Measurements from ENCODE around the gene FAM181A.

FAM181A gene

GRCh38 chr14:93903342-93904184 is 23.6 kb upstream of the FAM181A start:
- DNase-seq (ENCODE audit: low read depth), result no peak

GRCh38 chr14:93905623-93906022 is 21.5 kb upstream of the FAM181A start:
- DNase-seq (ENCODE audit: low read depth), result no peak

GRCh38 chr14:93906341-93907329 is 20.5 kb upstream of the FAM181A start:
- peak; percentile 11 for DNase-seq (ENCODE audit: low read depth)

GRCh38 chr14:93909429-93910128 is 17.6 kb upstream of the FAM181A start:
- DNase-seq (ENCODE audit: low read depth), result no peak

- DNase-seq (ENCODE audit: low read depth), result no peak
These were observed 15.0 kb upstream of the FAM181A start for GRCh38 chr14:93911975-93912615.

- DNase-seq (ENCODE audit: low read depth), result no peak
These were observed 14.4 kb upstream of the FAM181A start for GRCh38 chr14:93912782-93913181.

- no peak for DNase-seq (ENCODE audit: low read depth)
These were observed 12.9 kb upstream of the FAM181A start for GRCh38 chr14:93914278-93914677.

GRCh38 chr14:93915070-93915705 is 12.0 kb upstream of the FAM181A start:
- DNase-seq (ENCODE audit: low read depth), result no peak

- DNase-seq (ENCODE audit: low read depth), result no peak
These were observed 11.3 kb upstream of the FAM181A start for GRCh38 chr14:93915800-93916199.

- no peak for DNase-seq (ENCODE audit: low read depth)
These were observed 10.6 kb upstream of the FAM181A start for GRCh38 chr14:93916498-93916897.

- no peak for DNase-seq (ENCODE audit: low read depth)
These were observed 10.0 kb upstream of the FAM181A start for GRCh38 chr14:93917141-93917540.

- DNase-seq (ENCODE audit: low read depth), result no peak
These were observed 5.9 kb upstream of the FAM181A start for GRCh38 chr14:93921001-93921806.

- no peak for DNase-seq (ENCODE audit: low read depth)
These were observed 3.5 kb upstream of the FAM181A start for GRCh38 chr14:93923626-93924025.

GRCh38 chr14:93924592-93925355 is 2.4 kb upstream of the FAM181A start:
- DNase-seq (ENCODE audit: low read depth), result no peak

GRCh38 chr14:93925374-93925895 is 1.7 kb upstream of the FAM181A start:
- no peak for DNase-seq (ENCODE audit: low read depth)

GRCh38 chr14:93926245-93926872 is 785 bp upstream of the FAM181A start:
- DNase-seq (ENCODE audit: low read depth), result no peak

- no peak for DNase-seq (ENCODE audit: low read depth)
These were observed 629 bp downstream of the FAM181A start for GRCh38 chr14:93927800-93928145.

- no peak for DNase-seq (ENCODE audit: low read depth)
These were observed 1.3 kb downstream of the FAM181A start for GRCh38 chr14:93928184-93929047.

Measured in stimulated activated CD8-positive, alpha-beta memory T cell treated with anti-CD3 and anti-CD28 coated beads, Interleukin-15, amount 100 ng/mL, for 1 hour (primary cell).